Measurements from ENCODE around the gene CTSW. TPM values are rescaled to one million over a fixed set of nuclear protein-coding genes. Genes with fewer than 3 reads are reported as not detected.

CTSW gene
- total RNA-seq, 6 donors from 2014 or later = 2.1 to 20.7 (median 11.4) TPM

- Histone ChIP-seq H3K9me3 (no peaks in the 10 kb centered on the region), H3K4me1 (peaks cover 11 to 30% (median 17%) of the 10 kb centered on the region in 4 donors), H3K36me3 (peaks cover 16 to 81% (median 55%) of the 10 kb centered on the region in 4 donors), H3K27me3 (no peaks in the 10 kb centered on the region), H3K27ac (no peak overlapping the region), H3K4me3 (no peak overlapping the region)
- 84 to 96% methylated on average over 9 to 15 of the region's 18 CpGs for WGBS, 2 donors
- ATAC-seq (ENCODE audit: low FRiP score in 2 of 2) (no peak), DNase-seq (peak in 1 of 2 donors; percentile 18)
- TF ChIP-seq POLR2A (IDR thresholded peaks at IDR 0.05) = no peak
- TF ChIP-seq EP300 (IDR thresholded peaks at IDR 0.05) = no peak
- TF ChIP-seq POLR2AphosphoS5 (IDR thresholded peaks at IDR 0.05) = no peak
- no peak for TF ChIP-seq CTCF (IDR thresholded peaks at IDR 0.05)
Observed at GRCh38 chr11:65864706-65865471, 14.7 kb upstream of the CTSW start.

GRCh38 chr11:65865550-65866172, 14.0 kb upstream of the CTSW start:
- peaks cover 11 to 32% (median 20%) of the 10 kb centered on the region in 4 donors for H3K4me1 ChIP-seq
- no peak overlapping the region for H3K4me3 ChIP-seq
- no peak for DNase-seq
- no peak overlapping the region for H3K27ac ChIP-seq
- 89 to 90% methylated on average over 3 to 9 of the region's 9 CpGs for WGBS, 2 donors
- no peaks in the 10 kb centered on the region for H3K9me3 ChIP-seq
- TF ChIP-seq EP300 (IDR thresholded peaks at IDR 0.05) = no peak
- no peak for TF ChIP-seq POLR2A (IDR thresholded peaks at IDR 0.05)
- TF ChIP-seq POLR2AphosphoS5 (IDR thresholded peaks at IDR 0.05) = no peak
- no peak for TF ChIP-seq CTCF (IDR thresholded peaks at IDR 0.05)
- H3K27me3 ChIP-seq = no peaks in the 10 kb centered on the region
- no peak for ATAC-seq (ENCODE audit: low FRiP score in 2 of 2)
- H3K36me3 ChIP-seq = peaks cover 16 to 86% (median 55%) of the 10 kb centered on the region in 4 donors

GRCh38 chr11:65866509-65867283, 12.9 kb upstream of the CTSW start:
- Histone ChIP-seq H3K9me3 (no peaks in the 10 kb centered on the region), H3K4me3 (no peak overlapping the region), H3K4me1 (peaks cover 12 to 32% (median 22%) of the 10 kb centered on the region in 4 donors), H3K27me3 (no peaks in the 10 kb centered on the region), H3K36me3 (peaks cover 16 to 90% (median 55%) of the 10 kb centered on the region in 4 donors), H3K27ac (no peak overlapping the region)
- ATAC-seq (ENCODE audit: low FRiP score in 2 of 2) (no peak), DNase-seq (peak in 1 of 2 donors; percentile 83)
- WGBS, 2 donors = 87% methylated on average over 18 to 20 of the region's 21 CpGs
- no peak for TF ChIP-seq POLR2AphosphoS5 (IDR thresholded peaks at IDR 0.05)
- no peak for TF ChIP-seq CTCF (IDR thresholded peaks at IDR 0.05)
- TF ChIP-seq EP300 (IDR thresholded peaks at IDR 0.05) = no peak

GRCh38 chr11:65867284-65868071, 12.2 kb upstream of the CTSW start:
- no peak overlapping the region for H3K27ac ChIP-seq
- peak in 1 of 2 donors; percentile 86 for DNase-seq
- peaks cover 16 to 83% (median 49%) of the 10 kb centered on the region in 4 donors for H3K36me3 ChIP-seq
- H3K9me3 ChIP-seq = no peaks in the 10 kb centered on the region
- no peak for TF ChIP-seq EP300 (IDR thresholded peaks at IDR 0.05)
- no peak for TF ChIP-seq POLR2A (IDR thresholded peaks at IDR 0.05)
- no peak for TF ChIP-seq POLR2AphosphoS5 (IDR thresholded peaks at IDR 0.05)
- TF ChIP-seq CTCF (IDR thresholded peaks at IDR 0.05) = no peak
- ATAC-seq (ENCODE audit: low FRiP score in 2 of 2) = no peak
- 67 to 70% methylated on average over 29 of the region's 29 CpGs for WGBS, 2 donors
- no peak overlapping the region for H3K4me3 ChIP-seq
- H3K4me1 ChIP-seq = peaks cover 12 to 32% (median 19%) of the 10 kb centered on the region in 4 donors
- H3K27me3 ChIP-seq = no peaks in the 10 kb centered on the region
